Epithelial cell of esophagus (primary cell): Measurements from ENCODE around the gene MIX23.

Experiments
- DNase-seq: peaks from one replicate; pipeline ENCODE4 v3.0.0; 2010; ENCODE audit warnings: low read depth
- H3K4me3 ChIP-seq: 2 replicates; pipeline ENCODE4 v1.5.1; 2011; ENCODE audit warnings: mild to moderate bottlenecking, low read length, control low read depth
- CTCF ChIP-seq: IDR thresholded peaks from 2 replicates; pipeline ENCODE4 v1.5.1; 2011; ENCODE audit warnings: low read depth, mild to moderate bottlenecking, low read length, control low read depth, inconsistent platforms; ENCODE audit not compliant: insufficient read depth; ENCODE audit errors: missing control alignments

The MIX23 gene

GRCh38 chr3:122415762-122416654, 33.0 kb upstream of the MIX23 start, which contains the start of gene WDR5B:
WDR5B (minus strand) TSS chr3:122416062; CDS start chr3:122415528, 534 bp downstream.
- peak; percentile 98 for DNase-seq
- H3K4me3 ChIP-seq: peak within 1 kb of the TSS; percentile 86
- no peak for TF ChIP-seq CTCF

- peak overlapping the region; percentile 86 for H3K4me3 ChIP-seq
- no peak for TF ChIP-seq CTCF
- peak; percentile 69 for DNase-seq
Measured at GRCh38 chr3:122415104-122415744, 32.2 kb upstream of the MIX23 start.

GRCh38 chr3:122414391-122414790, 31.4 kb upstream of the MIX23 start:
- DNase-seq: no peak
- TF ChIP-seq CTCF: no peak
- H3K4me3 ChIP-seq: no peak overlapping the region

GRCh38 chr3:122410639-122411038, 27.6 kb upstream of the MIX23 start:
- no peak for TF ChIP-seq CTCF
- no peak overlapping the region for H3K4me3 ChIP-seq
- DNase-seq: peak; percentile 57

GRCh38 chr3:122410111-122410510, 27.1 kb upstream of the MIX23 start:
- no peak overlapping the region for H3K4me3 ChIP-seq
- no peak for TF ChIP-seq CTCF
- no peak for DNase-seq

GRCh38 chr3:122409446-122409845, 26.4 kb upstream of the MIX23 start:
- no peak for TF ChIP-seq CTCF
- no peak overlapping the region for H3K4me3 ChIP-seq
- DNase-seq: no peak

GRCh38 chr3:122407946-122408345, 24.9 kb upstream of the MIX23 start:
- no peak for TF ChIP-seq CTCF
- no peak overlapping the region for H3K4me3 ChIP-seq
- no peak for DNase-seq
